Prostate gland (tissue), 2 donors: ENCODE data around the gene TCF12.

ENCODE experiments used
- POLR2A ChIP-seq: fragments of 450-650 bp; IDR thresholded peaks from one replicate; pipeline ENCODE4 v1.6.1; 2016; ENCODE audit warnings: antibody characterized with exemption, mild to moderate bottlenecking
- TF ChIP-seq, protein P1 (sequence below), 4 experiments: fragments of 200-600 bp in 2 of 4; fragments of 450-650 bp in 2 of 4; sonication (generic) in 2 of 4; IDR thresholded peaks; 1 replicate in 3 of 4; 2 replicates in 1 of 4; pipeline ENCODE4 v1.5.1; 2016 to 2019; ENCODE audit warnings: antibody characterized with exemption in 4 of 4, mild to moderate bottlenecking in 2 of 4, moderate library complexity in 2 of 4

DNA sequence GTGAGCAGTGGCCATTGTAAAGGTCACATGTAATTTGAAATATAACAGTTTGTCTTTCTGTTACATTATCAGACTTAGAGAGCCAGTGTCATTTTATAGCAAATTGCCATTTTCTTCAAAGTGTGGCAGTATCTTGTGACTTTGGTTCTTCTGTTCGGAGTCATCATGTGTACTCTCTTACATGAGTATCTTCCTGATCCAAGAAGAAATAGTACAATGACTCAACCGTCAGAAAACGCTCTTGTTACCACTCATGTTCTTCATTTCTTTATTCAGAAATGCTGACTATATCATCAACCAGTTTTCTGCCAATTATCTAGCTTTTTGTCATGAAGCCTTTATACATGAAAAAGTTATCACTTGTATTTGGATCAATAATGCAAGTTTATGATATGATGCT, 364.2 kb downstream of the TCF12 start:
- TF ChIP-seq, protein P1, sequence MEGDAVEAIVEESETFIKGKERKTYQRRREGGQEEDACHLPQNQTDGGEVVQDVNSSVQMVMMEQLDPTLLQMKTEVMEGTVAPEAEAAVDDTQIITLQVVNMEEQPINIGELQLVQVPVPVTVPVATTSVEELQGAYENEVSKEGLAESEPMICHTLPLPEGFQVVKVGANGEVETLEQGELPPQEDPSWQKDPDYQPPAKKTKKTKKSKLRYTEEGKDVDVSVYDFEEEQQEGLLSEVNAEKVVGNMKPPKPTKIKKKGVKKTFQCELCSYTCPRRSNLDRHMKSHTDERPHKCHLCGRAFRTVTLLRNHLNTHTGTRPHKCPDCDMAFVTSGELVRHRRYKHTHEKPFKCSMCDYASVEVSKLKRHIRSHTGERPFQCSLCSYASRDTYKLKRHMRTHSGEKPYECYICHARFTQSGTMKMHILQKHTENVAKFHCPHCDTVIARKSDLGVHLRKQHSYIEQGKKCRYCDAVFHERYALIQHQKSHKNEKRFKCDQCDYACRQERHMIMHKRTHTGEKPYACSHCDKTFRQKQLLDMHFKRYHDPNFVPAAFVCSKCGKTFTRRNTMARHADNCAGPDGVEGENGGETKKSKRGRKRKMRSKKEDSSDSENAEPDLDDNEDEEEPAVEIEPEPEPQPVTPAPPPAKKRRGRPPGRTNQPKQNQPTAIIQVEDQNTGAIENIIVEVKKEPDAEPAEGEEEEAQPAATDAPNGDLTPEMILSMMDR (IDR thresholded peaks at IDR 0.05): no peak
- no peak for TF ChIP-seq POLR2A
